Hepatocyte (in vitro differentiated cells): ENCODE measurements around the gene FAM185A. TPM values are rescaled to one million over a fixed set of nuclear protein-coding genes. Genes with fewer than 3 reads are reported as not detected.

ENCODE experiments used
- DNase-seq: peaks from one replicate; pipeline ENCODE4 v3.0.0-alpha.2; 2016; ENCODE audit warnings: low spot score
- H2AFZ ChIP-seq: fragments of 200-600 bp; sonication (generic); 2 replicates; pipeline ENCODE4 v1.6.0; 2016; ENCODE audit warnings: antibody characterized with exemption, mild to moderate bottlenecking
- H3K27ac ChIP-seq: fragments of 200-600 bp; sonication (generic); 2 replicates; pipeline ENCODE4 v1.5.1; 2016; ENCODE audit warnings: mild to moderate bottlenecking
- H3K27me3 ChIP-seq: fragments of 200-600 bp; sonication (generic); 2 replicates; pipeline ENCODE4 v1.6.1; 2016
- H3K36me3 ChIP-seq: fragments of 200-600 bp; sonication (generic); replicated peaks from 2 replicates; pipeline ENCODE4 v1.5.1; 2016; ENCODE audit warnings: low read depth; ENCODE audit not compliant: insufficient read depth
- H3K4me1 ChIP-seq: fragments of 200-600 bp; sonication (generic); 2 replicates; pipeline ENCODE4 v1.5.1; 2016; ENCODE audit warnings: mild to moderate bottlenecking, moderate library complexity; ENCODE audit not compliant: insufficient read depth
- H3K4me2 ChIP-seq: fragments of 200-600 bp; sonication (generic); 2 replicates; pipeline ENCODE4 v1.6.0; 2016
- H3K4me3 ChIP-seq: fragments of 200-600 bp; sonication (generic); 2 replicates; pipeline ENCODE4 v1.5.1; 2016; ENCODE audit warnings: mild to moderate bottlenecking
- H3K79me2 ChIP-seq: fragments of 200-600 bp; sonication (generic); 2 replicates; pipeline ENCODE4 v1.6.0; 2017; ENCODE audit warnings: mild to moderate bottlenecking
- H3K9me2 ChIP-seq: fragments of 200-600 bp; sonication (generic); replicated peaks from 2 replicates; pipeline ENCODE4 v1.6.0; 2017; ENCODE audit warnings: mild to moderate bottlenecking; ENCODE audit not compliant: insufficient read depth
- H3K9me3 ChIP-seq: fragments of 200-600 bp; sonication (generic); 2 replicates; pipeline ENCODE4 v1.5.1; 2016; ENCODE audit warnings: low read depth, mild to moderate bottlenecking
- H4K20me1 ChIP-seq: fragments of 200-600 bp; sonication (generic); 2 replicates; pipeline ENCODE4 v1.6.0; 2016; ENCODE audit warnings: mild to moderate bottlenecking; ENCODE audit not compliant: insufficient read depth, poor library complexity, severe bottlenecking
- EZH2 ChIP-seq: fragments of 200-600 bp; sonication (generic); IDR thresholded peaks from 2 replicates; pipeline ENCODE4 v1.6.1; 2016; ENCODE audit warnings: antibody characterized with exemption, mild to moderate bottlenecking, borderline replicate concordance
- EZH2phosphoT487 ChIP-seq: fragments of 200-600 bp; sonication (generic); IDR thresholded peaks from one replicate; pipeline ENCODE4 v1.6.1; 2018; ENCODE audit warnings: antibody characterized with exemption, mild to moderate bottlenecking, low read depth, moderate library complexity; ENCODE audit not compliant: unreplicated experiment, severe bottlenecking
- WGBS: methylation state at CpG from one replicate; pipeline ENCODE4 v1.1.6; 2016; ENCODE audit warnings: low lambda C conversion rate; ENCODE audit errors: missing lambda C conversion rate; 5-methylcytosine and 5-hydroxymethylcytosine counted together
- polyA plus RNA-seq: library from polyadenylated mRNA; unstranded; fragments of >200 nt; fragmentation: Nextera tagmentation; extraction: Ambion mirVana; gene quantifications from 2 replicates; pipeline ENCODE4 v1.2.1, GENCODE V29; 2016
- total RNA-seq: library from RNA; depleted of rRNA; stranded (reverse); fragments of >200 nt; gene quantifications from 2 replicates; pipeline ENCODE4 v1.2.3, GENCODE V29; 2014
- TF ChIP-seq, protein P1 (sequence below): fragments of 200-600 bp; sonication (generic); IDR thresholded peaks from 2 replicates; pipeline ENCODE4 v1.5.1; 2016; ENCODE audit warnings: antibody characterized with exemption, mild to moderate bottlenecking; ENCODE audit not compliant: poor library complexity

Gene FAM185A
- total and polyA plus RNA-seq, 2 experiments from 2014 or later, result 4.8 to 16.0 TPM

DNA sequence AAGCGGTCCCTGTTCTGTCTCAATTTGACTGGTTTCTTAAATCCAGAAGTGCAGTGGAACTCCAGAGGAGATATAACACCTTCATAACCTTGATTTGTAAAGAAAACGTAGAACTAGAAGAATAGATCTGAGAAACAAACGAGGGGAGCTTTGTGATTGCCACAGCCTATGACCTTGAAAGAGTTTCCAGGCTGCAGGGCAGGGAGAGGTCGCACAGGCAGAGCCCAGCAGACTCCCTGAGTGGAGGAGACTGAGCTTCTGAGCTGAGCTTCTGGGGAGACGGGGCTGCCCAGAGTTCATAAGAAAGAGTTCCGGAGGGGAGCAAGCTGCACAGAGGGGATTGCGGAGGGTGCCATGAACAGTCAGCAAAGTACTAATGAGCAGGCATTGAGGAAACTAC, 57.8 kb downstream of the FAM185A start:
- no peaks in the 10 kb centered on the region for H3K9me2 ChIP-seq
- no peaks in the 10 kb centered on the region for H3K36me3 ChIP-seq
- TF ChIP-seq, protein P1, sequence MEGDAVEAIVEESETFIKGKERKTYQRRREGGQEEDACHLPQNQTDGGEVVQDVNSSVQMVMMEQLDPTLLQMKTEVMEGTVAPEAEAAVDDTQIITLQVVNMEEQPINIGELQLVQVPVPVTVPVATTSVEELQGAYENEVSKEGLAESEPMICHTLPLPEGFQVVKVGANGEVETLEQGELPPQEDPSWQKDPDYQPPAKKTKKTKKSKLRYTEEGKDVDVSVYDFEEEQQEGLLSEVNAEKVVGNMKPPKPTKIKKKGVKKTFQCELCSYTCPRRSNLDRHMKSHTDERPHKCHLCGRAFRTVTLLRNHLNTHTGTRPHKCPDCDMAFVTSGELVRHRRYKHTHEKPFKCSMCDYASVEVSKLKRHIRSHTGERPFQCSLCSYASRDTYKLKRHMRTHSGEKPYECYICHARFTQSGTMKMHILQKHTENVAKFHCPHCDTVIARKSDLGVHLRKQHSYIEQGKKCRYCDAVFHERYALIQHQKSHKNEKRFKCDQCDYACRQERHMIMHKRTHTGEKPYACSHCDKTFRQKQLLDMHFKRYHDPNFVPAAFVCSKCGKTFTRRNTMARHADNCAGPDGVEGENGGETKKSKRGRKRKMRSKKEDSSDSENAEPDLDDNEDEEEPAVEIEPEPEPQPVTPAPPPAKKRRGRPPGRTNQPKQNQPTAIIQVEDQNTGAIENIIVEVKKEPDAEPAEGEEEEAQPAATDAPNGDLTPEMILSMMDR, result no peak
- no peak for TF ChIP-seq EZH2
- no peak for TF ChIP-seq EZH2phosphoT487
- peaks cover under 1% of the 10 kb centered on the region for H3K4me1 ChIP-seq
- no peaks in the 10 kb centered on the region for H3K79me2 ChIP-seq
- DNase-seq, result no peak
- WGBS, result 90% methylated on average over 7 of the region's 7 CpGs
- no peak overlapping the region for H3K4me3 ChIP-seq
- no peak overlapping the region for H2AFZ ChIP-seq
- no peaks in the 10 kb centered on the region for H4K20me1 ChIP-seq
- H3K27me3 ChIP-seq, result no peaks in the 10 kb centered on the region
- H3K4me2 ChIP-seq, result no peak overlapping the region
- H3K9me3 ChIP-seq, result no peaks in the 10 kb centered on the region
- no peak overlapping the region for H3K27ac ChIP-seq

DNA sequence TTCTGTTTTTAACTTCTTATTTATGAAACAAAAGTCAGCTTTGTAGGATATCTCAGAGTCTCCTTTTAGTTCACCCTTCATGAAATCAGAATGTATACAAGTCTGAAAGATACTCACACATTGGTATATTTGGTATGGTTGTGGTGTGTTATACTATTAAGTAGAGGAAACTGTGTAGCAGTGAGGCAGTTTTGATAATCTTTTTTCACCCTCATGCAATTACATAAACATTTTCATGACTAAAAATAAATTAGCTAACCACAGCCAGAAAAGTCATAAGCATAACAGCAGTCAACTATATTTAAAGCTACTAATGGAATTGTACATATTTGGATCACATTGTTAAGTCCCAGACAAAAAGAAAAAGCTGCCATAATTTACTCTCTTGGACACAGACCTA, 62.1 kb downstream of the FAM185A start:
- H3K4me1 ChIP-seq, result peaks cover 15% of the 10 kb centered on the region
- H3K27ac ChIP-seq, result no peak overlapping the region
- no peaks in the 10 kb centered on the region for H3K9me2 ChIP-seq
- DNase-seq, result no peak
- no peaks in the 10 kb centered on the region for H3K36me3 ChIP-seq
- no peaks in the 10 kb centered on the region for H3K9me3 ChIP-seq
- no peak overlapping the region for H3K4me2 ChIP-seq
- no peak for TF ChIP-seq EZH2
- TF ChIP-seq, protein P1, result no peak
- no peak for TF ChIP-seq EZH2phosphoT487
- no peak overlapping the region for H3K4me3 ChIP-seq
- H3K79me2 ChIP-seq, result no peaks in the 10 kb centered on the region
- H4K20me1 ChIP-seq, result no peaks in the 10 kb centered on the region
- no peaks in the 10 kb centered on the region for H3K27me3 ChIP-seq
- H2AFZ ChIP-seq, result no peak overlapping the region

DNA sequence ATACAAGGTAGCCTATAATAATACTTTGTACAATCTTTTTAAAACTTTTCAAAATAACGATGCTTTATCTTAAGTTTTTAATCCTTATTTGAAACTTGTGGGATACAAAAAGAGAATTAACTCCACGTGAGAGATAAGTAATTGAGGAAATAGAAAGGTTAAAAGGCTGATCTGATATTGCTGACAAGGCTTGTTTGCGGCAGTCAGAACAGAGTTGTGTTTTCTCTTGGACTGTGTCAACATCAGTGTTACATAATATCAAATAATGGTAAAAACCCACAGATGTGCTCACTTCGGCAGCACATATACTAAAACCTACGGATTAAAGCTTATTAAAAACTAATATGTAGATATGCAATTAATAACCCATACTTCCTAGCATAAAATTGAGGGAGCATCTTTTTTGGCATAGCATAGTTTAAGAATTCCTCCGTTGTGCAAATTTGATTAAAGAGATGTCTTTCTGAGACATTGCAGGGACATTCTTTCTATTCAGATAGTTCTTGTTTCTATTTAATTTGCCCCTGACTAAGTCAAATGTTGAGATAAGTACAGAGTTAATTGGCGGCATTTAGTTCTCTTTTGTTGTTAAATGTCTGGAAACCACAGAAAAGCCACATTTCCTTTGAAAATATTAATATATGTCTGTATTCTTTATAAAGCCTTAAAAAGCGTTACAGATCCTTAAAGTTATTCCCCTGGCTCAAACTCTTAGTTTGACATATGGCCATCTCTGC, 63.3 kb downstream of the FAM185A start:
- no peak overlapping the region for H3K4me3 ChIP-seq
- H2AFZ ChIP-seq, result no peak overlapping the region
- no peaks in the 10 kb centered on the region for H3K36me3 ChIP-seq
- H3K4me2 ChIP-seq, result peak overlapping the region; percentile 48
- no peak overlapping the region for H3K27ac ChIP-seq
- peaks cover 15% of the 10 kb centered on the region for H3K4me1 ChIP-seq
- H3K9me2 ChIP-seq, result no peaks in the 10 kb centered on the region
- H3K27me3 ChIP-seq, result no peaks in the 10 kb centered on the region
- H3K79me2 ChIP-seq, result no peaks in the 10 kb centered on the region
- H4K20me1 ChIP-seq, result no peaks in the 10 kb centered on the region
- TF ChIP-seq EZH2phosphoT487, result no peak
- TF ChIP-seq EZH2, result no peak
- TF ChIP-seq, protein P1, result no peak
- no peaks in the 10 kb centered on the region for H3K9me3 ChIP-seq
- 45% methylated on average over 8 of the region's 8 CpGs for WGBS
- DNase-seq, result no peak
